Spinal cord (tissue), 10 donors: ENCODE measurements around the gene NOP53. TPM values are rescaled to one million over a fixed set of nuclear protein-coding genes. Genes with fewer than 3 reads are reported as not detected.

Experiments used
- DNase-seq, 6 donors: peaks; one replicate each; pipeline versions ENCODE4 v3.0.0 to v3.0.0-alpha.2; 2013 to 2015; ENCODE audit warnings: low spot score in 6 of 6, low read depth in 4 of 6
- H3K27ac ChIP-seq: one replicate; pipeline ENCODE4 v1.5.1; 2013; ENCODE audit warnings: low read depth, low read length, control low read depth
- H3K27me3 ChIP-seq: one replicate; pipeline ENCODE4 v1.6.1; 2013; ENCODE audit warnings: low read length; ENCODE audit not compliant: control insufficient read depth, insufficient read depth
- H3K36me3 ChIP-seq: one replicate; pipeline ENCODE4 v1.6.1; 2013; ENCODE audit warnings: low read length; ENCODE audit not compliant: control insufficient read depth, insufficient read depth
- H3K4me1 ChIP-seq: one replicate; pipeline ENCODE4 v1.6.1; 2013; ENCODE audit warnings: low read length; ENCODE audit not compliant: control insufficient read depth, insufficient read depth
- H3K4me3 ChIP-seq: one replicate; pipeline ENCODE4 v1.5.1; 2013; ENCODE audit warnings: low read depth, low read length, control low read depth
- H3K9me3 ChIP-seq: one replicate; pipeline ENCODE4 v1.6.1; 2013; ENCODE audit warnings: low read length; ENCODE audit not compliant: control insufficient read depth, insufficient read depth
- WGBS: methylation state at CpG from one replicate; pipeline ENCODE4 v1.1.5; 2013; ENCODE audit warnings: missing lambda C conversion rate; ENCODE audit not compliant: insufficient coverage; 5-methylcytosine and 5-hydroxymethylcytosine counted together
- long read RNA-seq, 4 donors: transcript quantifications; one replicate each; lab custom pipeline, GENCODE V29; 2026
- polyA plus RNA-seq, 2 donors: library from polyadenylated mRNA; unstranded; fragments of 120-200 nt; gene quantifications; one replicate each; pipeline ENCODE4 v1.2.1, GENCODE V29; 2013; ENCODE audit not compliant: insufficient read length in 2 of 2
- total RNA-seq, 2 donors: library from RNA; depleted of rRNA in 1 of 2; stranded (reverse); fragments of 120-200 nt in 1 of 2; fragments of >200 nt in 1 of 2; gene quantifications; one replicate each; pipeline versions ENCODE4 v1.2.3 to v1.2.4, GENCODE V29; 2013 to 2014
- donor health status: healthy.

NOP53 gene
- total RNA-seq (100 to 1,000 TPM in 1 of 2 donors, 10 to 100 TPM in 1; 34.6 to 126 TPM), polyA plus RNA-seq (100 to 1,000 TPM; 213 to 224 TPM)
- long read RNA-seq, donor 1, transcript NOP53-201 (13 exons, 1,528 nt) = major isoform, 98 of 144 reads
- long read RNA-seq, donor 1, partial matches to known transcripts = 43 of 144 reads
- long read RNA-seq, donor 1, other reads (novel, unspliced or antisense) = 0 of 144 reads
- long read RNA-seq, donor 2, transcript NOP53-201 (13 exons, 1,528 nt) = major isoform, 42 of 58 reads
- long read RNA-seq, donor 2, partial matches to known transcripts = 14 of 58 reads
- long read RNA-seq, donor 2, other reads (novel, unspliced or antisense) = 0 of 58 reads
- long read RNA-seq, donor 3, transcript NOP53-201 (13 exons, 1,528 nt) = major isoform, 62 of 86 reads
- long read RNA-seq, donor 3, partial matches to known transcripts = 21 of 86 reads
- long read RNA-seq, donor 3, other reads (novel, unspliced or antisense) = 0 of 86 reads
- long read RNA-seq, donor 4, transcript NOP53-201 (13 exons, 1,528 nt) = major isoform, 253 of 493 reads
- long read RNA-seq, donor 4, transcript NOP53-206 (2 exons, 265 nt) = minor isoform, 11 of 493 reads
- long read RNA-seq, donor 4, partial matches to known transcripts = 226 of 493 reads
- long read RNA-seq, donor 4, other reads (novel, unspliced or antisense) = 0 of 493 reads

GRCh38 chr19:47745010-47745901 lies at the start of gene NOP53:
Gene NOP53 (plus strand): TSS chr19:47745546. CDS start chr19:47745560, 14 bp downstream.
- peak within 1 kb of the TSS; percentile 97 for H3K27ac ChIP-seq
- peaks cover 38% of the 10 kb centered on the region for H3K36me3 ChIP-seq
- H3K4me1 ChIP-seq = peaks cover 35% of the 10 kb centered on the region
- peak; percentile 94 to 99 (median 96) for DNase-seq
- no peaks in the 10 kb centered on the region for H3K9me3 ChIP-seq
- peak within 1 kb of the TSS; percentile 85 for H3K4me3 ChIP-seq
- 0% methylated on average over 29 of the region's 53 CpGs for WGBS
- no peaks in the 10 kb centered on the region for H3K27me3 ChIP-seq

GRCh38 chr19:47696635-47697034 lies 48.7 kb upstream of the NOP53 start:
- H3K27me3 ChIP-seq = no peaks in the 10 kb centered on the region
- 100% methylated on average over 2 of the region's 8 CpGs for WGBS
- no peaks in the 10 kb centered on the region for H3K9me3 ChIP-seq
- no peak overlapping the region for H3K27ac ChIP-seq
- no peak for DNase-seq
- no peak overlapping the region for H3K4me3 ChIP-seq
- peaks cover 88% of the 10 kb centered on the region for H3K36me3 ChIP-seq
- peaks cover 5% of the 10 kb centered on the region for H3K4me1 ChIP-seq

- H3K4me3 ChIP-seq = no peak overlapping the region
- no peak overlapping the region for H3K27ac ChIP-seq
- WGBS = 46% methylated on average over 12 of the region's 21 CpGs
- peaks cover 5% of the 10 kb centered on the region for H3K4me1 ChIP-seq
- H3K27me3 ChIP-seq = no peaks in the 10 kb centered on the region
- DNase-seq = peak in 4 of 6 donors; percentile 51 to 91 (median 74)
- H3K9me3 ChIP-seq = no peaks in the 10 kb centered on the region
- peaks cover 89% of the 10 kb centered on the region for H3K36me3 ChIP-seq
These were observed 47.3 kb upstream of the NOP53 start for GRCh38 chr19:47697863-47698609.

GRCh38 chr19:47698631-47699359 lies 46.6 kb upstream of the NOP53 start:
- Histone ChIP-seq H3K27ac (no peak overlapping the region), H3K27me3 (no peaks in the 10 kb centered on the region), H3K36me3 (peaks cover 88% of the 10 kb centered on the region), H3K4me1 (peaks cover 5% of the 10 kb centered on the region), H3K4me3 (no peak overlapping the region), H3K9me3 (no peaks in the 10 kb centered on the region)
- DNase-seq = no peak
- 94% methylated on average over 27 of the region's 46 CpGs for WGBS

GRCh38 chr19:47699360-47699917 lies 45.9 kb upstream of the NOP53 start:
- 78% methylated on average over 5 of the region's 9 CpGs for WGBS
- H3K36me3 ChIP-seq = peaks cover 84% of the 10 kb centered on the region
- H3K27me3 ChIP-seq = no peaks in the 10 kb centered on the region
- H3K4me3 ChIP-seq = no peak overlapping the region
- H3K4me1 ChIP-seq = peaks cover 5% of the 10 kb centered on the region
- H3K27ac ChIP-seq = no peak overlapping the region
- H3K9me3 ChIP-seq = no peaks in the 10 kb centered on the region
- DNase-seq = peak in 2 of 6 donors; percentile 9 to 27

GRCh38 chr19:47700934-47701716 lies 44.2 kb upstream of the NOP53 start:
- no peaks in the 10 kb centered on the region for H3K27me3 ChIP-seq
- no peak overlapping the region for H3K27ac ChIP-seq
- peaks cover 5% of the 10 kb centered on the region for H3K4me1 ChIP-seq
- H3K4me3 ChIP-seq = no peak overlapping the region
- H3K9me3 ChIP-seq = no peaks in the 10 kb centered on the region
- H3K36me3 ChIP-seq = peaks cover 67% of the 10 kb centered on the region
- DNase-seq = no peak
- 90% methylated on average over 39 of the region's 43 CpGs for WGBS

GRCh38 chr19:47701717-47702552 lies 43.4 kb upstream of the NOP53 start:
- no peak for DNase-seq
- Histone ChIP-seq H3K4me1 (peaks cover 5% of the 10 kb centered on the region), H3K27me3 (peaks cover 1% of the 10 kb centered on the region), H3K4me3 (no peak overlapping the region), H3K36me3 (peaks cover 59% of the 10 kb centered on the region), H3K9me3 (no peaks in the 10 kb centered on the region), H3K27ac (no peak overlapping the region)
- WGBS = 94% methylated on average over 81 of the region's 91 CpGs
